Measurements from ENCODE around the gene GRIP2. TPM values are rescaled to one million over a fixed set of nuclear protein-coding genes. Genes with fewer than 3 reads are reported as not detected.

Gene GRIP2
- total RNA-seq, 4 donors from 2014 or later: 0.77 to 8.0 (median 2.1) TPM

- Histone ChIP-seq H3K4me1 (peaks cover 0 to 13% of the 10 kb centered on the region in 2 donors), H3K4me3 (no peak overlapping the region), H3K27ac (no peak overlapping the region), H3K9me3 (no peaks in the 10 kb centered on the region), H3K27me3 (no peaks in the 10 kb centered on the region), H3K36me3 (no peaks in the 10 kb centered on the region)
- TF ChIP-seq, protein P1, sequence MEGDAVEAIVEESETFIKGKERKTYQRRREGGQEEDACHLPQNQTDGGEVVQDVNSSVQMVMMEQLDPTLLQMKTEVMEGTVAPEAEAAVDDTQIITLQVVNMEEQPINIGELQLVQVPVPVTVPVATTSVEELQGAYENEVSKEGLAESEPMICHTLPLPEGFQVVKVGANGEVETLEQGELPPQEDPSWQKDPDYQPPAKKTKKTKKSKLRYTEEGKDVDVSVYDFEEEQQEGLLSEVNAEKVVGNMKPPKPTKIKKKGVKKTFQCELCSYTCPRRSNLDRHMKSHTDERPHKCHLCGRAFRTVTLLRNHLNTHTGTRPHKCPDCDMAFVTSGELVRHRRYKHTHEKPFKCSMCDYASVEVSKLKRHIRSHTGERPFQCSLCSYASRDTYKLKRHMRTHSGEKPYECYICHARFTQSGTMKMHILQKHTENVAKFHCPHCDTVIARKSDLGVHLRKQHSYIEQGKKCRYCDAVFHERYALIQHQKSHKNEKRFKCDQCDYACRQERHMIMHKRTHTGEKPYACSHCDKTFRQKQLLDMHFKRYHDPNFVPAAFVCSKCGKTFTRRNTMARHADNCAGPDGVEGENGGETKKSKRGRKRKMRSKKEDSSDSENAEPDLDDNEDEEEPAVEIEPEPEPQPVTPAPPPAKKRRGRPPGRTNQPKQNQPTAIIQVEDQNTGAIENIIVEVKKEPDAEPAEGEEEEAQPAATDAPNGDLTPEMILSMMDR (IDR thresholded peaks at IDR 0.05): no peak
- TF ChIP-seq POLR2A (IDR thresholded peaks at IDR 0.05): no peak
- DNase-seq: no peak
- intact Hi-C loops (cut with DNase I; ENCODE audit: low total_unique reads): no loop called here
Observed at GRCh38 chr3:14448063-14448462, 92.1 kb downstream of the GRIP2 start.

DNA sequence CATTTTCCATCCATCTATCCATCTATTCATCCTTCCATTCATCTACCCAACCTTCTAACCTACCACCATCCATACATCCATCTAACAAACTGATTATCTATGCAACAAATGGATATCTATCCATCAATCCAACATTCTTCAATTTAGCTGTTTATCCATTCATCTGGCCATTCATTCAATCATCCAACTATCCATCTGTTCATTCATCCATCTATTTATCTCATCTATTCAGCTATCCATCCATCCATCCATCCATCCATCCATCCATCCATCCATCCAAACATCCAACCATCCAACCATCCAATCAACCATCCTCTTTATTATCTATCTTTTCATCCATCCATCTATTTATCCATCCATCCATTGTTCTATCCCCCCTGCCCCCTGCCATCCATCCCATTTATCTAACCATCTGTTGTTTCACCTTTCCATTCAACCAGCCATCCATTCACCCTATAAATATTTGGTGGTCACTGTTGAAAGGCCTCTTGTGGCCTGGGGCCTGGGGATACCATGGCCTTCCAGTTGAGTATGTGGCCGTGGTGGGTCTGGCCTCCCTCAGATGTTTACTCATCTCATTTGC lies 93.1 kb downstream of the GRIP2 start:
- DNase-seq: no peak

GRCh38 chr3:14445773-14446172 lies 94.4 kb downstream of the GRIP2 start:
- DNase-seq: no peak
- no peaks in the 10 kb centered on the region for H3K27me3 ChIP-seq
- H3K27ac ChIP-seq: no peak overlapping the region
- TF ChIP-seq POLR2A (IDR thresholded peaks at IDR 0.05): no peak
- TF ChIP-seq, protein P1 (IDR thresholded peaks at IDR 0.05): no peak
- no peaks in the 10 kb centered on the region for H3K9me3 ChIP-seq
- no peaks in the 10 kb centered on the region for H3K36me3 ChIP-seq
- H3K4me1 ChIP-seq: no peaks in the 10 kb centered on the region
- H3K4me3 ChIP-seq: no peak overlapping the region
- intact Hi-C loops (cut with DNase I; ENCODE audit: low total_unique reads): no loop called here

More for the DNA sequence above, 93.1 kb downstream of the GRIP2 start:
- TF ChIP-seq, protein P1 (IDR thresholded peaks at IDR 0.05): no peak
- no peak for TF ChIP-seq POLR2A (IDR thresholded peaks at IDR 0.05)
- Histone ChIP-seq H3K27ac (no peak overlapping the region), H3K4me3 (no peak overlapping the region), H3K4me1 (peaks cover 0 to 7% of the 10 kb centered on the region in 2 donors), H3K27me3 (no peaks in the 10 kb centered on the region), H3K36me3 (no peaks in the 10 kb centered on the region), H3K9me3 (no peaks in the 10 kb centered on the region)
- intact Hi-C loops (cut with DNase I; ENCODE audit: low total_unique reads): no loop called here

- H3K4me3 ChIP-seq: no peak overlapping the region
- intact Hi-C loops (cut with DNase I; ENCODE audit: low total_unique reads): no loop called here
- H3K27ac ChIP-seq: no peak overlapping the region
- H3K9me3 ChIP-seq: no peaks in the 10 kb centered on the region
- no peaks in the 10 kb centered on the region for H3K27me3 ChIP-seq
- peaks cover 0 to 10% of the 10 kb centered on the region in 2 donors for H3K4me1 ChIP-seq
- no peaks in the 10 kb centered on the region for H3K36me3 ChIP-seq
- TF ChIP-seq, protein P1 (IDR thresholded peaks at IDR 0.05): no peak
- no peak for TF ChIP-seq POLR2A (IDR thresholded peaks at IDR 0.05)
- DNase-seq: no peak
Observed at GRCh38 chr3:14444380-14444779, 95.8 kb downstream of the GRIP2 start.

DNA sequence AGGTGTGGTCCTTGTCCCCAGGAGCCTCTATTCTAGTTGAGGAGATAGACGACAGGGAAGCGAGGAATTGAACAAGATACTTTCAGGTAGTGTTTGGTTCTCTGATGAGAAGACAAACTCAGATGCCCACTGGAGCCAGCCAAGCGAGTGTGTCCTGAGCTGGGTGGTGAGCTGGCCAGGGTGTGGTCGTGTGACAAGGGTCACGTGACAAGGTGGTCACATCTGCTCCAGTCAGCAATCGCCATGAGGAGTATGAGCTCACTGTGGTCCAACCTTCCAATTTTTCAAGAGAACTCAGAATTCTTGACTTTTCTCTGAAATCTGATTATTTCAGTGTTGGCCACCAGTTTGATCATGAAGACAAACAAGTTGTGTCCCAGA lies 98.2 kb downstream of the GRIP2 start:
- no peak overlapping the region for H3K4me3 ChIP-seq

More for the DNA sequence above, 98.2 kb downstream of the GRIP2 start:
- no peaks in the 10 kb centered on the region for H3K9me3 ChIP-seq
- H3K4me1 ChIP-seq: peaks cover 0 to 15% of the 10 kb centered on the region in 2 donors
- H3K36me3 ChIP-seq: no peaks in the 10 kb centered on the region
- no peak overlapping the region for H3K27ac ChIP-seq
- H3K27me3 ChIP-seq: no peaks in the 10 kb centered on the region
- intact Hi-C loops (cut with DNase I; ENCODE audit: low total_unique reads): no loop called here
- DNase-seq: no peak
- TF ChIP-seq POLR2A (IDR thresholded peaks at IDR 0.05): no peak
- TF ChIP-seq, protein P1 (IDR thresholded peaks at IDR 0.05): no peak
